HG03135 (cell line): ENCODE results near the gene FAM120B.

Experiments
- ATAC-seq: cut with Tn5 transposase; IDR thresholded peaks from one replicate; pipeline ENCODE4 v1.9.1; 2021; ENCODE audit warnings: mild to moderate bottlenecking, moderate library complexity; ENCODE audit not compliant: unreplicated experiment

The FAM120B gene

GRCh38 chr6:170452767-170453545 is 146.4 kb downstream of the FAM120B start:
- no peak for ATAC-seq

- no peak for ATAC-seq
Measured at GRCh38 chr6:170453586-170454511, 147.3 kb downstream of the FAM120B start.

GRCh38 chr6:170454512-170455285 is 148.1 kb downstream of the FAM120B start:
- no peak for ATAC-seq

- ATAC-seq = no peak
Measured at GRCh38 chr6:170455335-170455979, 148.9 kb downstream of the FAM120B start.

- no peak for ATAC-seq
Measured at GRCh38 chr6:170456334-170456733, 149.8 kb downstream of the FAM120B start.
